GM18526 (cell line): ENCODE results near the gene PLXNA2.

Experiments
- POLR2A ChIP-seq: IDR thresholded peaks from 3 replicates; pipeline ENCODE4 v1.6.1; 2011; ENCODE audit not compliant: insufficient read length; ENCODE audit errors: extremely low read depth

The PLXNA2 gene

DNA sequence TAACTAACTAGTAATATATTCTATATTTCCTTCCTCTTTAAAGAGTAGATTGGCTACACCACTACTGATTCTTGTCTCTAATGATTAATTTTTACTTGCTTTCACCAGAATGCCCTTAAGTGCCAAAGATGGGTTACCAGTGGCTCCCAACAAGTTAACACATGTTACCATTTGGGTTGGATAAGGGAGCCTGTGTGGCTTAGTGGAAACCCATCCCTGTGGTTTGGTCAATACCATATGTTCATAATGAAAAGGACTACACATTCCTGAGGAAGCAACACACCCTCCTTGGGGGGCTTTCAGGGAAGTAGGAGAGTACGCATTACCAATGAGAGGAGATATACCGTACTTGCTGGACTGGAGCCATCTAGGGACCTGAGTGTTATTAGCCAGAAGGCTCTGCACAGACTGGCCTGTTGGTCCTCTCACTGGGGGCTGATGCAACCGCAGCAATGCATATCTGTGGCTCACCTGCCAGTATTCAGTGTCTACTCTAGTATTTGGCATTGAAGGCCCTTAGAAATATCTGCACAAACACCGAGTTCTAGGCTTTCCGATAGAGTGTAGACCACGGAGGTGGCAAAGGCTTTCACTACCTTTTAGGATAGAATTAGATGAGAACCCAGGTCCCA is 29.3 kb upstream of the PLXNA2 start:
- no peak for TF ChIP-seq POLR2A

- no peak for TF ChIP-seq POLR2A
Observed at GRCh38 chr1:208272713-208273112, 28.5 kb upstream of the PLXNA2 start.

DNA sequence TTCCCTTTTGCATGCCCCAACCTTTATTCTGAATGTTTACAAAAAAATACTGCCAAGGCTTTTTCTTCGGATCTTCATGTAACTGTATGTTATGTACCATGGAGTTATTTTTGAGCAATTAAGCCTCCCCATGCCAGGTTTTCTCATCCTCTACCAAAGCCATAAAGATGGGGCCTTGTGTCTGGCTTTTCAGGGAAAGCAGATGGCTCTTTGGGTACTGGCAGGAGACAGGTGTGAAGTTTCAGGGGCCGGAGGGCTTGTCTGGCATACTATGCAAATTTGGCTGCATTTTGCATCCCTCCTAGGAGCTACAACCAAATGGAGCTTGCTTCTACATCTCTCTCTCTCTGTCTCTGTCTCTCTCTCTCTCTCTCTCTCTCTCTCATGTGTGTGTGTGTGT is 28.1 kb upstream of the PLXNA2 start:
- TF ChIP-seq POLR2A: no peak

DNA sequence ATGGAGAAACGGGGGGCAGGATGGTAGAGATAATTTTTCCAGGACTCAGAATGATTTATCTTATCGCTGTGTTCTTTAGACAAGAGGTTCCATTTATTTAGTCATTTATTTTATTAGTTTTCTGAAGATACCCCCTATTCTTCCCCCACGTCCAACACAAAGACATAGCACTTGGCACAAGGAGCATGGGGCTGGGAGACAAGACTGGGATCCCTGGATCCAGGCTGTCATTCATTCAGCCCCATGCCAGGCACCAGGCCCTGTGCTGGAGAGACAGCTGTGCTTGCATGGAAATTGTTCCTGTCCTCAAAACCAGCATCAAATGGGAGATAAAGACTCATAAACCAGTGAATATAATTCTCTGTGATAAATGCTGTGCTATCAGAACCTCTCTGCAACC is 27.1 kb upstream of the PLXNA2 start:
- TF ChIP-seq POLR2A: no peak

- no peak for TF ChIP-seq POLR2A
Observed at GRCh38 chr1:208270651-208271141, 26.5 kb upstream of the PLXNA2 start.

- TF ChIP-seq POLR2A: no peak
Observed at GRCh38 chr1:208269338-208269666, 25.1 kb upstream of the PLXNA2 start.

GRCh38 chr1:208268541-208269337 is 24.6 kb upstream of the PLXNA2 start:
- TF ChIP-seq POLR2A: no peak

GRCh38 chr1:208265525-208265924 is 21.3 kb upstream of the PLXNA2 start:
- no peak for TF ChIP-seq POLR2A

DNA sequence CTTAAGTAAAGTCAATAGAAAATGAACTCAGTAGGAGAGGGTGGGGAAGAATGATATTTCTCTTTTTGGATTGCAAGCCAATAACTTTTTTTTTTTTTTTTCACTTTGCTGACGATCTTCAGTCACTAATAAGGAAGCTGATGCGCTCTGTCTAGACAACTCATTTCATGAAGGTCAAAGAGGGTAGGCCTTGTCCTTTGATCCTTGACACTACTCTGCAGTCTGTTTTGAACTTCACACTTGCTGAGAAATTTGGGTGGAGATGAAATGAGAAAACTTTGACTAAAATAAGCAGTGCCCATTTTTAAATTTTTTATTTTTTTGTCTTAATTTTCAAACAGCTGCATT is 20.9 kb upstream of the PLXNA2 start:
- no peak for TF ChIP-seq POLR2A

DNA sequence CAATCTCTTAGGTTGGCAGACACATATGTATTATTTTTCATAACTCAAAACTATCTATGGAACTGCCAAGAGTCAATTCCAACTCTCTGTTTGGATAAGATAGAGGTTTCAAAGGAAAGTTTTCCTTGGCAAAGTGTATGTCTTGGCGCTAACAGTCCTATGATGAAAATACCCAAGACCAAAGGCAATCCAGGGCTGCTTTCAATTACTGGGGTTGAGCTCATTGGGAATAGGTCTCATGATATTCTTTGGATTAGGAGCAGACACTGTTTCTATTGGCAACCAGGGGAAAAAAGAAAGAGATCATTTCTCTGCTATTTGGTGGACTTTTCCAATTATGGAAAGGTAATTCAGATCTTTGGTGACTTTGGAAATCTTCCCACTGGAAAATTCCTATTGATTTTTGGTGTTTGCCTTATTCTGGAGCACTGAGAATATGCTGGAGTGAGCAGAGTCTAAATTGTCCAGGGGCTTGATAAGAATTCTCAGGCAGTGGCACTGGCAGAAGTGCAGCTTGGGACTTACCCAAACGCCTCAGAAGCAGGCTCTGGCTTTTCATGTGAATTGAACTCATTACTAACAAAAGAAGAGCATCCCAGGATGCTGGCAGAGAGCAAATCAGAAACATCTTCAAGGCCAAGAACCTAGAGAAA is 20.4 kb upstream of the PLXNA2 start:
- no peak for TF ChIP-seq POLR2A

GRCh38 chr1:208261874-208262273 is 17.7 kb upstream of the PLXNA2 start:
- no peak for TF ChIP-seq POLR2A

DNA sequence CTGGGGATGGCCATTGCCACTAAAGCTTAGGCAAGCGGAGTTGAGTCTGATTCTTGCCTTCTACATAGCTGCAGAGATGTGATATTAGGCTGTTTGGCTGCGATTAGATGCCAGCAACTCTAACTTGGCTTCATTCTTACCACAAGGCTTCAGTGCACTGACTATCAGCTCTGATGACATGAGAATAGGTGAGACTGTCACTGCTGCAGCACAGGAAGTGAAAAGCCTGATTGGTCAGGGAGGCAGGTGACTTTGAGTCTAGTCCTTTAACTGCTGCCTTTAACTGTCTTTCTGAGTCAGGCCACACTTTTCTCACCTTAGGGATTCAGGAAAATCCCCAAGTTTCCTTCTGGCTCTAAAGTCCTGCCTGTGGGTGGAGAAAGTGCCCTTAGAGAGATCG is 14.1 kb upstream of the PLXNA2 start:
- TF ChIP-seq POLR2A: no peak

DNA sequence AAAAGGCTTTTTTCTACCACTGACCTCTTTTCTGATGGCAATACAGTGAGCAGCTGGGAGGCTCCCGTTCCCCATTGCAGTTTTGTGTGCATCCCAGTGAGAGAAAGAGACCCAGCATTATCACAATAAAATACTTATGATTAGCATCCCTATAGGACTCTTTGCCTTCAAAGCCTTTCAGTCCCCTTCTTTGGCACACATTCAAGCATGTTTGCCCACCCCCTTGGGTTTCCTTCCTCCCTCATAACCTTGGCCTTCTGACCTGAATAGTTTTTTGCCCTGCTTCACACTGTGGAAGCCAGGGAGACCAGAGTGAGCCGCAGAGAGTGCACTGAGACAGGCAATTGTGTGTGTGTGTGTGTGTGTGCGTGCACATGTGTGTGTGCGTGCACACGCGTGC is 13.2 kb upstream of the PLXNA2 start:
- no peak for TF ChIP-seq POLR2A

DNA sequence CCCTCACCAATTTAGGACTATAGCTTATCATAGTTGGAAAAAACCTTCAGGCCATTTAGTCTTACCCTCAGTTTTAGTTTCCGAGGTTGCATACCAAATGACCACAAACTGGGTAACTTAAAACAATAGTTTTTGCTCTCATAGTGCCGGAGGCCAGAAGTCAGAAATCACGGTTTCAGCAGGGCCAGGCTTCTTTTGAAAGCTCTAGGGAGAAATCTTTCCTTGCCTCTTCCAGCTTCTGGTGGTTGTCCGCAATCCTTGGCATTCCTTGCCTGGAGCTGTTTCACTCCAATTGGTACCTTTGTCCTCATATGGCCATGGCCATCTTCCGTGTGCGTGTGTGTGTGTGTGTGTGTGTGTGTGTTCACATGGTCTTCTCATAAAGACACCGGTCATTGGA is 12.4 kb upstream of the PLXNA2 start:
- no peak for TF ChIP-seq POLR2A

DNA sequence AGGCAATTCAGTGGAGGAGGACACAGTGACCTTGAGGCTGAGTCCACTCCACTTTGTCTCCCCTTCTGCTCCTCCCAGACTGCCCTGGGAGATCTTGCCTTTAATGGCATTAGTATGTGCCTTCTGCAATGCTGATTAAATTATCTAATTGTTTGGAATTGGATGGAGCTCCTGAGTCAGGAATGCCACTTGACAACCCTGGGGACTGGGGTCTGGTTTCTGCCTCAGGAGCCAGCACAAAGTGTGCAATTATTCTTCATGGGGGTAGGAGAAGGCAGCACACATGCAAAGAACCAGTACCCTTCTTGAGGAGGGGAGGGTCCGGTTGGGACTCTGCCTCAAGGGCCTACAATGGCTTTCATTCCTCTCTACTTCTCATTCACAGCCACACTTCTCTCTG is 11.9 kb upstream of the PLXNA2 start:
- TF ChIP-seq POLR2A: no peak

GRCh38 chr1:208254862-208255261 is 10.7 kb upstream of the PLXNA2 start:
- no peak for TF ChIP-seq POLR2A
